Measurements from ENCODE around the gene SH3GL1.
"Not testable (repeated sequence)": the region's sequence is repeated elsewhere in the genome, so short reads cannot be mapped to it uniquely, and the experiment has no call there.

Gene SH3GL1

DNA sequence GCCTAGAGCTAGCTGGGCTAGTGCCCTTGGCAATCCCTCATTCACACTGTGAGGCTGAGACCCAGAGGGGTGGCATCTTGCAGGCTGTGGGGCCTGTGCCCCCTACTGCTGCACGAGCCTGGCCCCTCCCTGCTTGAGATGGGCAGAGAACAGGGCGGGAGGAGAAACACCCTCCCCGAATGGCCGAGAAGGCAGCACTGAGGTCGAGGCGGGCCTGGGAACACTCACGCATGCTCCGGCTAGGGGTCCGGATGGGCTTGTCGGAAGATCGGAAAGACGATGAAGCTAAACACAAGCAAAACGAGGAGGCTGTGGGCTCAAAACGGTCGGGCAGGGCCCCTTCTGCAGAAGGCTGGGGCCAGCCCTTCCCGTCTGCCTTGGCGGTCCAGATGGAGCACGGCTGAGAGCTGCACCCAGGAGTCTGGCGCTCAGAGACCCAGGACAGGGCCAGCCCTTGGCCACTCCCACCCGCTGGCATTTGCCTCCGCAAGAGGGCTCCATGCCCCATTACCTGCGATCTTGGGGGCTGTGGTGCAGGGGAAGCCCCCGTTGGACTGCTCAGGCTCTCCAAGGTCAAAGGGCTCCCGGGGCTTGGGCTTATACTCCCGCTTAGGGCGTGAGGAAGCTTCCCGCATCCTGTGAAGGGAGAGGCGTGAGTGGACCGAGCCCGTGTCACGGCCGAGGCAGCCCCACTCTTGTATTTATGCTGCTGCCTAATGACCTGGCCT, 38.1 kb downstream of the SH3GL1 start:
- DNase-seq = no peak

- DNase-seq = no peak
Observed at GRCh38 chr19:4361152-4362046, 38.9 kb downstream of the SH3GL1 start.

- no peak for DNase-seq
Observed at GRCh38 chr19:4360641-4361151, 39.7 kb downstream of the SH3GL1 start.

GRCh38 chr19:4360081-4360569, 40.2 kb downstream of the SH3GL1 start:
- DNase-seq = no peak

DNA sequence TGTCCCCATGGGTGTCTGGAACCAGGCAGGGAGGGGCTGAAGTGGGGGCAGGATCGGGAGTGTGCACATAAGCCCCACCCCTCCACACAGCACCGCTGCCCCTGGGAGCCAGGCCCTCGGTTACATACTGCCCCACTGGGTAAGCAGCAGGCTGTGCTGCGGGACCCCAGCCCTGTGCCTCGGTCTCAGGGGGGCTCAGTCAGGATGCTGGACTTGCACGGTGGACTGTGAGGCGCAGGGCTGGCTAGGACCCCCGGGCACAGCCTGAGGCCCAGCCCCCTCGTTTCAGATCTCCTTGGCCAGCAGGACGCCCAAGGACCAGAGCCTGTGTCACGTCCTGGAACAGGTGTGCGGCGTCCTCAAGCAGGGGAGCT, 40.7 kb downstream of the SH3GL1 start:
- DNase-seq = no peak

DNA sequence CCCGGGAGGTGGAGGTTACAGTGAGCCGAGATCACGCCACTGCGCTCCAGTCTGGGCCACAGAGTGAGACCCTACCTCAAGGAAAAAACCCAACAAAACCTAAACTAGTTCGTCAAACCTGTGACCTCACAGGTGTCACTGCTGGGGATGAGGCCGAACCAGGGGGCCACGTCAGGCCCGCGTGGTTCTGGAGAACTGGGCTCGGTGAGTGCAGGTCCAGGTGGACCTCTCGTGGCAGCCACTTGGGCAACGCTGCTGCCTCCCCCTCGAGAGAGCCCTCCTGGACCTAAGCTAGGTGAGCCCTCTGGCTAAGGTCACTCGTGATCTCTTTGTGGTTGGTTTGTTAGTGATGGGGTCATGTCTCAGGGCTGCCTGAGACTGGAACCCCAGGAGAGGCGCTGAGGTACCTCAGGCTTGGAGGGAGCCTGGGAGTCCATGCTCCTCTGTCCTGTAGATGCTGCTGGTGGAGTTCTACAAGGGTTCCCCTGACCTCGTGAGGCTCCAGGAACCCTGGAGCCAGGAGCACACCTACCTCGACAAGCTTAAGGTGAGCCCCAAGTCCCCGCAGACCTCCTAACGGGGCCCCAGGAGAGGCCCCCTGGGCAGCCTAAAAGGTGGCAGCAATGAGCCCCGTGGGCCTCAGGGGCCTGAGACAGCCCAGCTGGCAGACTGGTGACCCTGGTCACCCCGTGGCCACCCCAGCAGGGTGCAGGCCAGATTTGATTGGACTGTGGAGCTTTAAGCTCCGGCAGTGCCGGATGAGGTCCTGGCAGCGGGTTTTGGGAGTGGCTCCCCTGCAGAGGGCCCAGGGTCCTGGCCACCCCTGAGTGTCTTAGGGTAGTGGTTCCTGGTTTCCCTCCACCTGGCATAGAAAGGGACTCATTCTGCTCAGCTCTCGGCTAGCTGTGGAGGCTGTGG, 41.4 kb downstream of the SH3GL1 start:
- no peak for DNase-seq

DNA sequence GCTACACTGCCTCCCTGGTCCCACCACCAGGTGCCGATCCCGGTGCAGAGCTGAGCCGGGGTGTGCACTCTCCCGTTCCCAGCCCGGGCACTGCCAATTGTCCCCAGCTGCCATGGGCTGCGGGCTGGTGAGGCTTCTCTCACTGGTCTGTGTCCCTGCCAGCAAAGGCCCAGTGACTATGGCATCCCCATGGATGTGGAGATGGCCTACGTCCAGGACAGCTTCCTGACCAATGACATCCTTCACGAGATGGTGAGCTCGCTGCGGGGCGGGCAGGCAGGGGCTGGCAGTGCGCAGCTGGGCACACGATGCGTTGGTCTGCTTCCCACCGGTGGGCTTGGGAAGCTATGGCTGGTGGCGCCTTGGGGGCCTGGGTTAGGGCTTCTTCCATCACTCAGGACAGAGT, 42.4 kb downstream of the SH3GL1 start:
- no peak for DNase-seq

- DNase-seq = no peak
Observed at GRCh38 chr19:4357095-4357797, 43.1 kb downstream of the SH3GL1 start.

GRCh38 chr19:4354897-4355296, 45.5 kb downstream of the SH3GL1 start:
- DNase-seq = no peak

DNA sequence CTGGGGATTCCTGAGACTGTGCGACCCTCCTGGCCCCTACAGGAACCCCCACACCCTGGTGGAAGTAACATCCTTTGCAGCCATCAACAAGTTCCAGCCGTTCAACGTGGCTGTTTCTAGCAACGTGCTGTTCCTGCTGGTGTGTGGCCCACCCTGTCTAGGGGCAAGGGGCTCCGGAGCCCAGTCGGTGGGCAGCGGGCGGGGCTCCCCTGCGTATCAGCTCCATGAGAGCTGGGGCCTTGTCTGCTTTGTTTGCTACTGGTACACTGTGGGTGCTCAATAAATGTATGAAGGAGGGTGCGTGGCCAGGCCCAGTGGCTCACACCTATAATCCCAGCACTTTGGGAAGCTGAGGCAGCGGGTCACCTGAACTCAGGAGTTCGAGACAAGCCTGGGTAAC, 46.1 kb downstream of the SH3GL1 start:
- no peak for DNase-seq

DNA sequence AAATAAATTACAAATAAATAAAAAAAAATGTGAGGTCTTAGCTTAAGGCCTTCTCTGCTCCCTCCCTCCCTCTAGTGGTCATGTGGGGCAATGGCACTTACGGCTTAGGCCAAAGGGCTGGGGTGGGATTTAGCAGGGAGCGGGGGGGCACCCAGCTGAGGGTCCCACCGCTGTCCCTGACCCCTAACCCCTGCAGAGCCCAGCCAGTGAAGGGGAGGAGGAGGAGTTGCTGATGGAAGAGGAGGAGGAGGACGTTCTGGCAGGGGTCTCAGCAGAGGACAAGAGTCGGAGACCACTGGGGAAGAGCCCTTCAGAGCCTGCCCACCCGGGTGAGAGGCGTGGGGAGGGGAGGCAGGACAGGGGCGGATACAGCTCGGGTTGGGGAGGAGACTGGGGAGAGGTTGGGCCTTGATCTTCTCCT, 47.6 kb downstream of the SH3GL1 start:
- peak; percentile 68 for DNase-seq

- DNase-seq = no peak
Observed at GRCh38 chr19:4350726-4351125, 49.6 kb downstream of the SH3GL1 start.

DNA sequence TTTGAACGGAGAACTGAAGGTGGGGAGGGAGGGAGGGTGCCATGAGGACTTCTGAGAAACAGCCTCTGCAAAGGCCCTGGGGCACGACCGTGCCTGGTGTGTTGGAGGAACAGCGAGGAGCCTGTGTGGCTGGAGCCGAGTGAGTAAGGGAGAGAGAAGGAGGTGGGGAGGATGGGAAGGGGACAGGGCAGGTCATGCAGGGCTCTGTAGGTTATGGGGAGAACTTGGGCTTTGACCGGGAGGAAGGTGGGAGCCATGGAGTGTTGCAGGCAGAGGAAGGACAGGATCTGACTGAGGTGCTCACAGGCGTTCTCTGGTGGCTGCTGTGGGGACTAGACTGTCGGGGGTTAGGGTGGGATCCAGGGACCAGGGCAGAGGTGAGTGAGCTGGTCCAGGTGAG, 50.2 kb downstream of the SH3GL1 start:
- DNase-seq = no peak

DNA sequence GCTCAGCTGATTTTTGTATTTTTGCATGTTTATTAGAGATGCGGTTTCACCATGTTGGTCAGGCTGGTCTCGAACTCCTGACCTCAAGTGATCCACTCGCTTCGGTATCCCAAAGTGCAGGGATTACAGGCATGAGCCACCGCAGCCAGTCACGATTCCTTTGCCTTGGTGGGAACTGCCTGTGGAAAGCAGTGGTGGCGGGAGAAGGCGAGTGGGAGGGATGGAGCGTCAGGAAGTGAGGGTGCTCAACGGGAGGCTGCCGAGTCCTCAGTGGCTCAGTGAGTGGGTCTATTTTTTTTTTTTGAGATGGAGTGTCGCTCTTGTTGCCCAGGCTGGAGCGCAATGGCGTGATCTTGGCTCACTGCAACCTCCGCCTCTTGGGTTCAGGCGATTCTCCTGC, 51.1 kb downstream of the SH3GL1 start:
- not testable (repeated sequence) for DNase-seq

GRCh38 chr19:4347521-4347920, 52.8 kb downstream of the SH3GL1 start:
- no peak for DNase-seq

DNA sequence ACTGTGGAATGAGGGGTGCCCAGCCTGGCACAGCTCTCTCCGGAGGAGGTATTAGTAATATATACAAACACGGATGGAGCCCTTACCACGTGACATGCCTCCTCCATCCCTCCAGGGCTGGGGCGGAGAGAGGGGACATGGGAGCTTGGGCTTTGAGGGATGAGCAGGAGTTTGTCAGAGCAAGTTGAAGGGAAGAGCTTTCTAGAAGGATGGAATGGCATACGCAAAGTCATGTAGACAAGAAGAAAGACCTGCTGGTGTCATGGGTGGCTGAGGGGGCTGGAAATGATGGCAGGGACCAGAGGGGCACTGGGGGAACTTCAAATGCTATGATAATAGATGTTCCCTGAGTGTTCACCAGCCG, 54.3 kb downstream of the SH3GL1 start:
- DNase-seq = no peak

- no peak for DNase-seq
Observed at GRCh38 chr19:4345342-4346019, 54.9 kb downstream of the SH3GL1 start.

- DNase-seq = peak; percentile 95
Observed at GRCh38 chr19:4343370-4344307, 56.7 kb downstream of the SH3GL1 start, which contains the start of gene MPND. Gene MPND, plus strand, starts transcription at chr19:4343562. Its CDS starts 32 bp downstream, at chr19:4343594.

- DNase-seq = peak; percentile 86
Observed at GRCh38 chr19:4342615-4343369, 57.6 kb downstream of the SH3GL1 start.

DNA sequence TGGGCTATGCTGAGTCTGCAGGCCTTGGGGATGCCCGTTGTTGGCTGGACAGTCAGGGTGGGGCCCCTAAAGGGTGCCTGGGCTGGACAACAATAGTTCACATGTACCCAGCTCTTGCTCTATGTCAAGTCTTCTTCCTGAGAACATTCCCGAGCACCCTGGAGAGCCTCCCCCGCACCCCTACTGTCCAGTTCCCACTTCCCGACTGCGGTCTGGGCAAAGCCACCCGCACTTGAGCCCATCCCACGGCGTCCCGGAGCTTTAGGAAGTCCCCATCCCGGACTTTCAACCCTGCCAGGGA, 58.1 kb downstream of the SH3GL1 start:
- no peak for DNase-seq

Data from activated T-cell treated with anti-CD3 and anti-CD28 coated beads, Interleukin-2, amount 50 U/mL, for 1 hour (primary cell).